Lower leg skin (tissue), 4 donors: ENCODE results near the gene ESPN. TPM values are rescaled to one million over a fixed set of nuclear protein-coding genes. Genes with fewer than 3 reads are reported as not detected.

Experiments used
- DNase-seq, 2 donors: peaks; one replicate each; pipeline ENCODE4 v3.0.0-alpha.2; 2019; ENCODE audit warnings: low spot score in 2 of 2
- H3K4me3 ChIP-seq: fragments of 200-600 bp; sonication (generic); 2 replicates; pipeline ENCODE4 v1.5.1; 2017; ENCODE audit warnings: mild to moderate bottlenecking, low read depth; ENCODE audit not compliant: poor library complexity, severe bottlenecking
- POLR2A ChIP-seq, 2 donors: fragments of 450-650 bp; IDR thresholded peaks; one replicate each; pipeline ENCODE4 v1.6.1; 2016 to 2017; ENCODE audit warnings: antibody characterized with exemption in 2 of 2, mild to moderate bottlenecking in 1 of 2, moderate library complexity in 1 of 2
- WGBS, 2 donors: methylation state at CpG; one replicate each; pipeline ENCODE4 v1.1.5; 2018; 5-methylcytosine and 5-hydroxymethylcytosine counted together
- intact Hi-C: fragments of 100-400 bp; cut with DNase I; formaldehyde crosslinking; loops from one replicate; pipeline ENCODE4 v1.15.0; 2023; ENCODE audit warnings: low total_unique reads
- total RNA-seq, 4 donors: library from RNA; depleted of rRNA; stranded (reverse); fragments of >200 nt; gene quantifications; one replicate each; pipeline ENCODE4 v1.1.0, GENCODE V29; 2016
- TF ChIP-seq, protein P1 (sequence below), 3 donors: fragments of 450-650 bp; IDR thresholded peaks; one replicate each; pipeline ENCODE4 v1.5.1; 2016; ENCODE audit warnings: antibody characterized with exemption in 3 of 3, mild to moderate bottlenecking in 3 of 3, moderate library complexity in 2 of 3

The ESPN gene
- total RNA-seq, 4 donors from 2014 or later = 27.5 to 64.3 (median 30.3) TPM

DNA sequence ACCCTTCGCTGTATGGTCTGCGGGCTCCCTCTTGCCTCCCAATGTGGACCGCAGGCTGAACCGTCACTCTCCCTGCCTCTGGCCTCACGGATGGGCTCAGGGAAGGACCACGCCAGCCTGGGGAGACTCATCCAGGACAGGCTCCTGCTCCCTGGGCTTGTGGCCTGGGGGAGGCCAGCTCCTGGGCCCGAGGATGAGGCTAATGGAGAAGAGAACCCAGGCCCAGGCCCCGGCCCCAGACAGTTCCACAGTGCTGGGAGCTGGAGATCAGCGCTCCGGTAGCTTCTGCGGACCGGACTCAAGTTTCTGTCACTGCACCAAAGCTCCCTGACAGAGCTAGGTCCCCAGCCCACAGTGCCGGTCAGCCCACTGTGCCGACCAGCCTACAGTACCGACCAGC, 80.3 kb downstream of the ESPN start:
- intact Hi-C loops = no loop called here
- no peak for TF ChIP-seq POLR2A (IDR thresholded peaks at IDR 0.05)
- H3K4me3 ChIP-seq = no peak overlapping the region
- 93 to 94% methylated on average over 11 to 15 of the region's 15 CpGs for WGBS, 2 donors
- DNase-seq = no peak

DNA sequence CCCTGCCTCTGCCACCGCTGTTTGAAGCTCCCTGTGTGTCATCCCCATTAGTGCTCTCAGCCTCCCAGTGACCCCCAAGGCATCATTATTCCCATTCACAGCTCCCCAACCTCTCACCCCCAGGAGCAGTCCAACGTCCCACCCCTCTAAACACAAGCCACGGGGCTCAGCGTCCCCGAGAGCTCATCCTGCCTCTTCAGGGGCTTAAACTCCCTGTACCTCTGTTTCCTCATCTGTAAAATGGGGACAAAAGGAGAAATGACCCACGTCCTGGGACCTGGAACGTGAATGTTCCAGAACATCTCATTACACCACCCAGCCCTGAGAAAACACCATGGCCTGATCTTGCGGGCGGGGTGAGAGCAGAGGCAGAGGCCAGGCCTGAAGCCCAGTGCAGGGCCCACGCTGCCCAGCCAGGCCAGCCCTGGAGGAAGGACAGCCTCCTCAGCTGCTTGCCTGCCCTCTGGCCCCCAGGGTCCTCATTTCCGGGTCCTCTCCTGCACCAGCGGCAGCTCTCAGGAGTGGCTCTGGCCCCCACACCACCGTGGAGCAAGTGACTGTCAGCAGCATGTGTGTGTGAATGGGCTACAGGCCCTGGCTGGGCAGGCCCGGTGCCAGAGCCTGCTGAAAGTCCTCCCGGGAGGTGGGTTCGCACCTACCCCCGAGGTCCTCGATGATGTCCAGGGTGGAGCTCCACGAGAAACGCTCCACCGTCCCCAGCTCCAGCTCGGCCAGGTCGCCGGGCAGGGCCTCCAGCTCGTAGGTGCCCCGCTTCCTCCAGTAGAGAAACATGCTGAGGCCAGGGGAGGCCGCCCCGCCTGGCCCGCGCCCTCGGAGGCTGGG, 81.0 kb downstream of the ESPN start:
- DNase-seq = no peak
- intact Hi-C loops = no loop called here
- H3K4me3 ChIP-seq = no peak overlapping the region
- WGBS, 2 donors = 89 to 94% methylated on average over 27 to 29 of the region's 31 CpGs
- no peak for TF ChIP-seq POLR2A (IDR thresholded peaks at IDR 0.05)
- TF ChIP-seq, protein P1, sequence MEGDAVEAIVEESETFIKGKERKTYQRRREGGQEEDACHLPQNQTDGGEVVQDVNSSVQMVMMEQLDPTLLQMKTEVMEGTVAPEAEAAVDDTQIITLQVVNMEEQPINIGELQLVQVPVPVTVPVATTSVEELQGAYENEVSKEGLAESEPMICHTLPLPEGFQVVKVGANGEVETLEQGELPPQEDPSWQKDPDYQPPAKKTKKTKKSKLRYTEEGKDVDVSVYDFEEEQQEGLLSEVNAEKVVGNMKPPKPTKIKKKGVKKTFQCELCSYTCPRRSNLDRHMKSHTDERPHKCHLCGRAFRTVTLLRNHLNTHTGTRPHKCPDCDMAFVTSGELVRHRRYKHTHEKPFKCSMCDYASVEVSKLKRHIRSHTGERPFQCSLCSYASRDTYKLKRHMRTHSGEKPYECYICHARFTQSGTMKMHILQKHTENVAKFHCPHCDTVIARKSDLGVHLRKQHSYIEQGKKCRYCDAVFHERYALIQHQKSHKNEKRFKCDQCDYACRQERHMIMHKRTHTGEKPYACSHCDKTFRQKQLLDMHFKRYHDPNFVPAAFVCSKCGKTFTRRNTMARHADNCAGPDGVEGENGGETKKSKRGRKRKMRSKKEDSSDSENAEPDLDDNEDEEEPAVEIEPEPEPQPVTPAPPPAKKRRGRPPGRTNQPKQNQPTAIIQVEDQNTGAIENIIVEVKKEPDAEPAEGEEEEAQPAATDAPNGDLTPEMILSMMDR (IDR thresholded peaks at IDR 0.05) = no peak

DNA sequence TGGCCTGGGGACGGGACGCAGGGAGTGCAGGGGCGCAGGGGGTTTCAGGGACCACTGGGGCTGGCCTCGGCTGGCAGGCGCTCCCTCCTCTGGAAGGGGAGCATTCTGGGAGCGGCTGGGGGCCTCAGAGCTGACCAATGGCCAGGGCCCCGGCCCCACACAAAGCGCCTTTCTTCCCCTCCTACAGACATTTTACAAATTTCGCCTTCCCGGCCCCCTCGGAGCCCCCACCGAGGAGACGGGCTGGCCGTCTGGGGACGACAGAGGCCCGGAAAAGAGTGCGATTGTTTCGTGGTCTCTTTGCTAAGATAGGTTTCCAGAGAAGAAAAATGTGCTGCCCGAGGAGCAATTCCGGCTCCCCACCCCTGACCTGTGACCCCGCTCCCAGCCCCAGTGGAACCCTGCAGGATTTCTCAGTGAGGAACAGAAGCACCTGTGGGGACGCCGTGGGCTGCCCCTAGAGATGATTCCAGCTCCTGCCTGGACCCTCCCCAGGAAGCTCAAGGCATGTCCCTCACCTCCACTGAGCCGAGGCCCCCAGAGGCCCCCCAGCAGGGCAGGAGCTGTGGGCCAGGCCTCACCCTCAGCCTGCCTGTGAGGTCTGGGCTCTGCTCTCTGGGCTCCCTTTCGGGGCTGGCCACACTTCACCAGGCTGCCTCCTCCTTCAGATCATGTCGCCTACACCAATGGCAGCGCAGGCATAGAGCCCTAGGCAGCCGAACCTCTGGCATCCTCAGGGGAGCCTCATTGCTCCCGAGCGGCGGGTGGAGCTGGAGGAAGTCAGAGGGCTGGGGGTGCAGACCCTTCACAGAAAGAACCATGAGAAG, 81.8 kb downstream of the ESPN start:
- DNase-seq = no peak
- intact Hi-C loops = no loop called here
- TF ChIP-seq, protein P1 (IDR thresholded peaks at IDR 0.05) = no peak
- TF ChIP-seq POLR2A (IDR thresholded peaks at IDR 0.05) = no peak

DNA sequence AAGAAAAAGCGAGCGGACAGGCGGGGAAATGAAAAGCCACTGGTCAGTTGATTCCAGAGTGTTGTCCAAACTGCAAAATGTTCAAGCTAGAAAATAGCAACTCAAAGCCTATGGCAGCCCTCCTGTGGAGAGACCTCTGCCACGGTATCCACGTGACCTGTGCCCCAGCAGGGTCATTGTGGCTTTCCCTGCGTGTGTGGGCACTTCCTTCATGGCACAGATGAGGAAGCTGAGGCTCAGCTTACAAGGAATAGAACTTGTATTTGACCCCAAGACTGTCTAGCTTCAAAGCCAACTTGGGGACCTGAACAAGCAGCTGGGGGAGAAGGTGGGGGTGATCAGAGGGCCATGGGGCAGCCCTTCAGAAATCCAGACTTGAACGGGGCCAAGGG, 82.5 kb downstream of the ESPN start:
- 84 to 86% methylated on average over 7 of the region's 7 CpGs for WGBS, 2 donors
- intact Hi-C loops = no loop called here
- TF ChIP-seq, protein P1 (IDR thresholded peaks at IDR 0.05) = no peak
- no peak for TF ChIP-seq POLR2A (IDR thresholded peaks at IDR 0.05)
- DNase-seq = no peak
- H3K4me3 ChIP-seq = no peak overlapping the region

More for the DNA sequence above, 81.8 kb downstream of the ESPN start:
- 84% methylated on average over 28 to 31 of the region's 31 CpGs for WGBS, 2 donors
- no peak overlapping the region for H3K4me3 ChIP-seq

DNA sequence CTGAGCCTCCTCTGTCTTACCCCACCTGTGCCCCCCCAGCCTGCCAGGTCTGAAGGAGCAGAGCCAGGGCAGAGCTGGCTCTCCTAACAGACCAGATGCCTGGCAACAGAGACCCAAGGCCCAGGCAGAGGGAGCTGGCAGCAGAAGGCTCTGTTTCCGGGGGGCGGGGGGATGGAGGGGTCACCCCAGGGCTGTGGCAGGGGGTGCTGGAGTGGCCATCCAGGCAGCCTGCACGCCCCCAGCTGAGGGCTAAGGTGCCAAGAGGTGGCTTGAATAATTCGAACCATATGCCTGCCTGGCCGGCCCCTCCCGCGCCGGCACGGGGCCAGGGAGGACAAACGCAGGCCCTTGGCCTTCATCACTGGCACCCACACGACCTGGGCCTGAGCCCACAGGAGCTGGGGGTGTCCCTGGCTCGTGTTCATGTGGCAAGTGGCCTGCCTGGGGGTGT, 82.9 kb downstream of the ESPN start:
- WGBS, 2 donors = 40 to 41% methylated on average over 1 to 12 of the region's 12 CpGs
- intact Hi-C loops = no loop called here
- DNase-seq = no peak
- TF ChIP-seq POLR2A (IDR thresholded peaks at IDR 0.05) = no peak
- TF ChIP-seq, protein P1 (IDR thresholded peaks at IDR 0.05) = no peak
- H3K4me3 ChIP-seq = no peak overlapping the region
